Vagina (tissue), 2 donors: ENCODE results near the gene ZNF48. TPM values are rescaled to one million over a fixed set of nuclear protein-coding genes. Genes with fewer than 3 reads are reported as not detected.
A peak's percentile ranks its signal among the peaks of the same experiment; 100 is the strongest.

Experiments
- DNase-seq, 2 donors: peaks; one replicate each; pipeline ENCODE4 v3.0.0-alpha.2; 2017; ENCODE audit errors: extremely low spot score in 2 of 2
- H3K27ac ChIP-seq: fragments of 200-600 bp; sonication (generic); one replicate; pipeline ENCODE4 v1.5.1; 2019
- H3K27me3 ChIP-seq: fragments of 200-600 bp; sonication (generic); one replicate; pipeline ENCODE4 v1.5.1; 2019
- H3K36me3 ChIP-seq, 2 donors: fragments of 200-600 bp; sonication (generic); one replicate each; pipeline ENCODE4 v1.5.1; 2017 to 2019
- H3K4me1 ChIP-seq: fragments of 200-600 bp; sonication (generic); one replicate; pipeline ENCODE4 v1.5.1; 2019
- H3K4me3 ChIP-seq, 2 donors: fragments of 200-600 bp; sonication (generic); 1 replicate in 1 of 2; 2 replicates in 1 of 2; pipeline ENCODE4 v1.5.1; 2016 to 2019
- H3K9me3 ChIP-seq: fragments of 200-600 bp; sonication (generic); one replicate; pipeline ENCODE4 v1.5.1; 2019
- CTCF ChIP-seq, 3 experiments: fragments of 450-650 bp in 2 of 3; fragments of 200-600 bp in 1 of 3; sonication (generic) in 1 of 3; IDR thresholded peaks; one replicate each; pipeline ENCODE4 v1.5.1; 2017 to 2019; ENCODE audit warnings: antibody characterized with exemption in 3 of 3, mild to moderate bottlenecking in 2 of 3, moderate library complexity in 2 of 3
- POLR2A ChIP-seq, 2 donors: fragments of 450-650 bp; IDR thresholded peaks; one replicate each; pipeline ENCODE4 v1.6.1; 2017; ENCODE audit warnings: antibody characterized with exemption in 2 of 2, mild to moderate bottlenecking in 2 of 2, moderate library complexity in 2 of 2
- POLR2AphosphoS5 ChIP-seq, 2 donors: sonication (generic); formaldehyde crosslinking; IDR thresholded peaks; one replicate each; pipeline ENCODE4 v1.9.0; 2017; ENCODE audit warnings: antibody characterized with exemption in 2 of 2, mild to moderate bottlenecking in 2 of 2, low read depth in 1 of 2; ENCODE audit not compliant: insufficient read depth in 1 of 2
- intact Hi-C: fragments of 100-400 bp; cut with DNase I; formaldehyde crosslinking; loops from one replicate; pipeline ENCODE4 v1.15.1; 2023
- total RNA-seq: library from RNA; depleted of rRNA; stranded (reverse); fragments of >200 nt; gene quantifications from one replicate; pipeline ENCODE4 v1.2.3, GENCODE V29; 2016

ZNF48 gene
- total RNA-seq, 1 donor from 2014 or later, result 3.4 TPM

GRCh38 chr16:30437511-30438046 is 42.4 kb downstream of the ZNF48 start:
- TF ChIP-seq POLR2AphosphoS5 (IDR thresholded peaks at IDR 0.05; ENCODE audit: insufficient read depth in 1 of 2, low read depth in 1 of 2) (no peak), POLR2A (IDR thresholded peaks at IDR 0.05) (no peak)
- Histone ChIP-seq H3K36me3 (no peaks in the 10 kb centered on the region), H3K27me3 (no peaks in the 10 kb centered on the region), H3K4me1 (no peaks in the 10 kb centered on the region), H3K4me3 (no peak overlapping the region), H3K9me3 (no peaks in the 10 kb centered on the region), H3K27ac (no peak overlapping the region)
- intact Hi-C loops, result no loop called here
- no peak for DNase-seq

DNA sequence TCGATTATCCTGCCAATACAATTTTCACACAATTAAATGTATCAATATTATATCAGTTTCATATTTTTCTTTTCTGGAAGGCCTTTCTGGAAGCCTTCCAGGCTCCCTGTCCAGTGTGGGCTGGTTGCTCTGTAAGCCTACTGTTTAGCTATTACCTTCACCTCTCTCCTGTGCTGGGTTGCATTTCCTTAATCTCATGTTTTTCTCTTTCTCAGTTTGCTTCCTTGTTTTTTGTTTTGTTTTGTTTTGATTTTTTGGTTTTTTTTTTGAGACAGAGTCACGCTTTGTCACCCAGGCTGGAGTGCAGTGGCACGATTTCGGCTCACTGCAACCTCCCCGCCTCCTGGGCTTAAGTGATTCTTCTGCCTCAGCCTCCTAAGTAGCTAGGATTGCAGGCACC is 43.6 kb downstream of the ZNF48 start:
- H3K27me3 ChIP-seq, result no peaks in the 10 kb centered on the region
- H3K4me1 ChIP-seq, result peaks cover 2% of the 10 kb centered on the region
- H3K9me3 ChIP-seq, result no peaks in the 10 kb centered on the region
- TF ChIP-seq CTCF (IDR thresholded peaks at IDR 0.05) (no peak), POLR2AphosphoS5 (IDR thresholded peaks at IDR 0.05; ENCODE audit: insufficient read depth in 1 of 2, low read depth in 1 of 2) (no peak), POLR2A (IDR thresholded peaks at IDR 0.05) (no peak)
- H3K36me3 ChIP-seq, result no peaks in the 10 kb centered on the region
- no peak for DNase-seq
- no peak overlapping the region for H3K27ac ChIP-seq
- intact Hi-C loops, result no loop called here
- H3K4me3 ChIP-seq, result no peak overlapping the region

GRCh38 chr16:30439720-30440348 is 44.6 kb downstream of the ZNF48 start:
- Histone ChIP-seq H3K4me3 (no peak overlapping the region), H3K36me3 (no peaks in the 10 kb centered on the region), H3K27ac (no peak overlapping the region), H3K27me3 (no peaks in the 10 kb centered on the region), H3K4me1 (peaks cover 12% of the 10 kb centered on the region), H3K9me3 (no peaks in the 10 kb centered on the region)
- intact Hi-C loops, result loop anchor here (10.0 kb wide), 1 partner anchor 95 kb away; the partner anchor contains the start of gene ZNF747
- no peak for TF ChIP-seq POLR2A (IDR thresholded peaks at IDR 0.05)
- TF ChIP-seq POLR2AphosphoS5 (IDR thresholded peaks at IDR 0.05; ENCODE audit: insufficient read depth in 1 of 2, low read depth in 1 of 2), result no peak
- no peak for DNase-seq

- Histone ChIP-seq H3K4me3 (no peak overlapping the region), H3K27me3 (no peaks in the 10 kb centered on the region), H3K4me1 (peaks cover 20% of the 10 kb centered on the region), H3K9me3 (no peaks in the 10 kb centered on the region), H3K36me3 (no peaks in the 10 kb centered on the region), H3K27ac (no peak overlapping the region)
- no peak for TF ChIP-seq CTCF (IDR thresholded peaks at IDR 0.05)
- TF ChIP-seq POLR2A (IDR thresholded peaks at IDR 0.05), result no peak
- no peak for TF ChIP-seq POLR2AphosphoS5 (IDR thresholded peaks at IDR 0.05; ENCODE audit: insufficient read depth in 1 of 2, low read depth in 1 of 2)
- intact Hi-C loops, result loop anchor here (10.0 kb wide), 1 partner anchor 91 kb away; the partner anchor contains the start of gene ZNF747
- DNase-seq, result no peak
Measured at GRCh38 chr16:30443631-30444030, 48.4 kb downstream of the ZNF48 start.

- no peak for TF ChIP-seq CTCF (IDR thresholded peaks at IDR 0.05)
- no peak for TF ChIP-seq POLR2AphosphoS5 (IDR thresholded peaks at IDR 0.05; ENCODE audit: insufficient read depth in 1 of 2, low read depth in 1 of 2)
- TF ChIP-seq POLR2A (IDR thresholded peaks at IDR 0.05), result no peak
- no peak for DNase-seq
- intact Hi-C loops, result loop anchor here (10.0 kb wide), 1 partner anchor 90 kb away; the partner anchor contains the start of gene ZNF747
- H3K27ac ChIP-seq, result peak overlapping the region; percentile 85
- H3K27me3 ChIP-seq, result no peaks in the 10 kb centered on the region
- no peaks in the 10 kb centered on the region for H3K9me3 ChIP-seq
- no peaks in the 10 kb centered on the region for H3K36me3 ChIP-seq
- H3K4me3 ChIP-seq, result peak overlapping the region; percentile 79 to 93
- H3K4me1 ChIP-seq, result peaks cover 20% of the 10 kb centered on the region
Measured at GRCh38 chr16:30444231-30445148, 49.3 kb downstream of the ZNF48 start.
